ENCODE measurements around the gene C22orf23.

The C22orf23 gene

GRCh38 chr22:37913233-37913721, 40.1 kb downstream of the C22orf23 start:
- Histone ChIP-seq H3K27ac (ENCODE audit: low read depth, low read length) (no peak overlapping the region), H3K9ac (ENCODE audit: low read depth in 1 of 2, low read length in 2 of 2) (no peak overlapping the region), H3K27me3 (ENCODE audit: control insufficient read depth in 1 of 2, insufficient read depth in 2 of 2, low read length in 2 of 2) (no peaks in the 10 kb centered on the region), H3K4me1 (ENCODE audit: control insufficient read depth in 1 of 2, insufficient read depth in 2 of 2, low read length in 2 of 2) (no peaks in the 10 kb centered on the region), H3K36me3 (ENCODE audit: control insufficient read depth in 1 of 2, insufficient read depth in 2 of 2, low read length in 2 of 2) (peaks cover 12 to 32% of the 10 kb centered on the region in 2 donors), H3K9me3 (ENCODE audit: control insufficient read depth in 1 of 2, low read length in 2 of 2) (no peaks in the 10 kb centered on the region), H3K4me3 (ENCODE audit: low read depth in 1 of 2, low read length in 2 of 2) (no peak overlapping the region)

- no peaks in the 10 kb centered on the region for H3K9me3 ChIP-seq (ENCODE audit: control insufficient read depth in 1 of 2, low read length in 2 of 2)
- peaks cover 0 to 8% of the 10 kb centered on the region in 2 donors for H3K4me1 ChIP-seq (ENCODE audit: control insufficient read depth in 1 of 2, insufficient read depth in 2 of 2, low read length in 2 of 2)
- peaks cover under 1 to 21% of the 10 kb centered on the region in 2 donors for H3K36me3 ChIP-seq (ENCODE audit: control insufficient read depth in 1 of 2, insufficient read depth in 2 of 2, low read length in 2 of 2)
- H3K4me3 ChIP-seq (ENCODE audit: low read depth in 1 of 2, low read length in 2 of 2) = no peak overlapping the region
- no peak overlapping the region for H3K9ac ChIP-seq (ENCODE audit: low read depth in 1 of 2, low read length in 2 of 2)
- H3K27ac ChIP-seq (ENCODE audit: low read depth, low read length) = no peak overlapping the region
- no peaks in the 10 kb centered on the region for H3K27me3 ChIP-seq (ENCODE audit: control insufficient read depth in 1 of 2, insufficient read depth in 2 of 2, low read length in 2 of 2)
Observed at GRCh38 chr22:37912171-37912570, 41.2 kb downstream of the C22orf23 start.

- Histone ChIP-seq H3K27ac (ENCODE audit: low read depth, low read length) (no peak overlapping the region), H3K9ac (ENCODE audit: low read depth in 1 of 2, low read length in 2 of 2) (no peak overlapping the region), H3K4me1 (ENCODE audit: control insufficient read depth in 1 of 2, insufficient read depth in 2 of 2, low read length in 2 of 2) (peaks cover 0 to 13% of the 10 kb centered on the region in 2 donors), H3K9me3 (ENCODE audit: control insufficient read depth in 1 of 2, low read length in 2 of 2) (no peaks in the 10 kb centered on the region), H3K27me3 (ENCODE audit: control insufficient read depth in 1 of 2, insufficient read depth in 2 of 2, low read length in 2 of 2) (no peaks in the 10 kb centered on the region), H3K4me3 (ENCODE audit: low read depth in 1 of 2, low read length in 2 of 2) (no peak overlapping the region), H3K36me3 (ENCODE audit: control insufficient read depth in 1 of 2, insufficient read depth in 2 of 2, low read length in 2 of 2) (peaks cover 0 to 16% of the 10 kb centered on the region in 2 donors)
Observed at GRCh38 chr22:37911697-37912096, 41.7 kb downstream of the C22orf23 start.

GRCh38 chr22:37910890-37911672, 42.3 kb downstream of the C22orf23 start:
- Histone ChIP-seq H3K4me1 (ENCODE audit: control insufficient read depth in 1 of 2, insufficient read depth in 2 of 2, low read length in 2 of 2) (peaks cover 0 to 13% of the 10 kb centered on the region in 2 donors), H3K9ac (ENCODE audit: low read depth in 1 of 2, low read length in 2 of 2) (no peak overlapping the region), H3K27me3 (ENCODE audit: control insufficient read depth in 1 of 2, insufficient read depth in 2 of 2, low read length in 2 of 2) (no peaks in the 10 kb centered on the region), H3K9me3 (ENCODE audit: control insufficient read depth in 1 of 2, low read length in 2 of 2) (no peaks in the 10 kb centered on the region), H3K36me3 (ENCODE audit: control insufficient read depth in 1 of 2, insufficient read depth in 2 of 2, low read length in 2 of 2) (peaks cover 0 to 10% of the 10 kb centered on the region in 2 donors), H3K4me3 (ENCODE audit: low read depth in 1 of 2, low read length in 2 of 2) (no peak overlapping the region), H3K27ac (ENCODE audit: low read depth, low read length) (peak overlapping the region; percentile 5)

GRCh38 chr22:37909766-37910165, 43.6 kb downstream of the C22orf23 start:
- no peaks in the 10 kb centered on the region for H3K27me3 ChIP-seq (ENCODE audit: control insufficient read depth in 1 of 2, insufficient read depth in 2 of 2, low read length in 2 of 2)
- no peaks in the 10 kb centered on the region for H3K9me3 ChIP-seq (ENCODE audit: control insufficient read depth in 1 of 2, low read length in 2 of 2)
- H3K4me1 ChIP-seq (ENCODE audit: control insufficient read depth in 1 of 2, insufficient read depth in 2 of 2, low read length in 2 of 2) = peaks cover 0 to 17% of the 10 kb centered on the region in 2 donors
- H3K36me3 ChIP-seq (ENCODE audit: control insufficient read depth in 1 of 2, insufficient read depth in 2 of 2, low read length in 2 of 2) = peaks cover 0 to 10% of the 10 kb centered on the region in 2 donors
- H3K4me3 ChIP-seq (ENCODE audit: low read depth in 1 of 2, low read length in 2 of 2) = no peak overlapping the region
- no peak overlapping the region for H3K27ac ChIP-seq (ENCODE audit: low read depth, low read length)
- no peak overlapping the region for H3K9ac ChIP-seq (ENCODE audit: low read depth in 1 of 2, low read length in 2 of 2)

GRCh38 chr22:37907036-37907954, 46.1 kb downstream of the C22orf23 start:
- Histone ChIP-seq H3K4me1 (ENCODE audit: control insufficient read depth in 1 of 2, insufficient read depth in 2 of 2, low read length in 2 of 2) (peaks cover 0 to 17% of the 10 kb centered on the region in 2 donors), H3K27me3 (ENCODE audit: control insufficient read depth in 1 of 2, insufficient read depth in 2 of 2, low read length in 2 of 2) (no peaks in the 10 kb centered on the region), H3K27ac (ENCODE audit: low read depth, low read length) (no peak overlapping the region), H3K36me3 (ENCODE audit: control insufficient read depth in 1 of 2, insufficient read depth in 2 of 2, low read length in 2 of 2) (peaks cover 0 to 4% of the 10 kb centered on the region in 2 donors), H3K9me3 (ENCODE audit: control insufficient read depth in 1 of 2, low read length in 2 of 2) (no peaks in the 10 kb centered on the region), H3K9ac (ENCODE audit: low read depth in 1 of 2, low read length in 2 of 2) (peak overlapping the region; percentile 68 to 71), H3K4me3 (ENCODE audit: low read depth in 1 of 2, low read length in 2 of 2) (peak overlapping the region; percentile 70 to 81)

- H3K27ac ChIP-seq (ENCODE audit: low read depth, low read length) = peak overlapping the region; percentile 51
- H3K4me1 ChIP-seq (ENCODE audit: control insufficient read depth in 1 of 2, insufficient read depth in 2 of 2, low read length in 2 of 2) = peaks cover 0 to 17% of the 10 kb centered on the region in 2 donors
- H3K36me3 ChIP-seq (ENCODE audit: control insufficient read depth in 1 of 2, insufficient read depth in 2 of 2, low read length in 2 of 2) = peaks cover 0 to 4% of the 10 kb centered on the region in 2 donors
- peak overlapping the region; percentile 68 to 71 for H3K9ac ChIP-seq (ENCODE audit: low read depth in 1 of 2, low read length in 2 of 2)
- H3K9me3 ChIP-seq (ENCODE audit: control insufficient read depth in 1 of 2, low read length in 2 of 2) = no peaks in the 10 kb centered on the region
- H3K4me3 ChIP-seq (ENCODE audit: low read depth in 1 of 2, low read length in 2 of 2) = peak overlapping the region; percentile 70 to 81
- no peaks in the 10 kb centered on the region for H3K27me3 ChIP-seq (ENCODE audit: control insufficient read depth in 1 of 2, insufficient read depth in 2 of 2, low read length in 2 of 2)
Observed at GRCh38 chr22:37906364-37907008, 46.9 kb downstream of the C22orf23 start.

- Histone ChIP-seq H3K4me1 (ENCODE audit: control insufficient read depth in 1 of 2, insufficient read depth in 2 of 2, low read length in 2 of 2) (peaks cover 0 to 17% of the 10 kb centered on the region in 2 donors), H3K4me3 (ENCODE audit: low read depth in 1 of 2, low read length in 2 of 2) (peak within 1 kb of the TSS; percentile 70 to 81), H3K36me3 (ENCODE audit: control insufficient read depth in 1 of 2, insufficient read depth in 2 of 2, low read length in 2 of 2) (peaks cover 0 to 4% of the 10 kb centered on the region in 2 donors), H3K9ac (ENCODE audit: low read depth in 1 of 2, low read length in 2 of 2) (peak within 1 kb of the TSS; percentile 68 to 71), H3K27ac (ENCODE audit: low read depth, low read length) (peak within 1 kb of the TSS; percentile 83), H3K9me3 (ENCODE audit: control insufficient read depth in 1 of 2, low read length in 2 of 2) (no peaks in the 10 kb centered on the region), H3K27me3 (ENCODE audit: control insufficient read depth in 1 of 2, insufficient read depth in 2 of 2, low read length in 2 of 2) (no peaks in the 10 kb centered on the region)
Observed at GRCh38 chr22:37905534-37906363, 47.7 kb downstream of the C22orf23 start, which contains the start of gene MICALL1. TSS of gene MICALL1 (plus strand) at chr22:37906297. CDS start at chr22:37906423, 126 bp downstream.
